Activated CD8-positive, alpha-beta memory T cell treated with anti-CD3 and anti-CD28 coated beads, Interleukin-2, amount 50 U/mL, for 24 hours (primary cell): ENCODE measurements around the gene ETS2.

ENCODE experiments used
- DNase-seq: peaks from one replicate; pipeline ENCODE4 v3.0.0-alpha.2; 2020; ENCODE audit errors: extremely low read depth

The ETS2 gene

DNA sequence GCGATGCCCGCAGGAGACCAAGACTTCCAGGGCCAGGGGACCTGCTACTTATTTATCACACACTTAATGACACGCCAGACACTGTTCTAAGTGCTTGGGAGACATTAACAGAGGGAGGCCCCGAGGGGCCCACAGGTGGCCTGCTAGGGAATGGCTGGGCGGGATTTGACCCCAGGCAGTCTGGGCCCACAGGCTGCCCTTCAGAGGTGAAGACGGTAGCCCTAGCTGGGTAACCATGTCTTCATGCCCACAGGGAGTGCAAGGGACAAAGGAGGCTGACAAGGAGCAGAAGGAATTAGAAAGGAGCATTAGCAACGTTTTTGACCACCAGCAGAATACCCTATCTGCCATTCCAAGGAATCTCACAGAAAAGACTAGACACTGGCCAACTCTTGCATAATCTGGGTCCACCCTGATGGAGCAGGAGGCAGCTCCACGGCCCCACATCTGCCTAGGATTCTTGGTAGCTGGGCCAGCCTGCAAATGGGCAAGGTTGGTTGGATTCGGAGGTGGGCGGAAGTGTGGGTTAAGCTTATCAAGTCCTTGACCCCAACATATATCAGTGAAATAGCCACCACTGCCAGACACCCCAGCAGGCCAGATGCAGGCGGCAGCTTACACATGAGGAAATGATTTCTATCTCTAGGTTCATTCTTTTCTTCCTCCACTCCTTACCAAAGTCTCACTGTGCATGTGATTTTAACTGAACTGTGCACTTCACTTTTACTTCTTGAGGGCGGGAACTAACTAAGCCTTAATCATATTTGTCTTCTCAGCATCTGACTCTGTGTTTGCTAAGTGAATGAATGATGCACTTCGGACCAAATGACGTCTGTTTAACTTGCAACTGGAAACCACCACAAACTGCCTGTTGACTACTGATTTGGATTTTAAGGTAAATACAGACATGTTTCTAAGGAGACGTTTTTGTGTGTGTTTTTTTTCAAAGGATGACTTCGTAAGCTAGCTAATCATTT is 3.4 kb upstream of the ETS2 start:
- DNase-seq: no peak

- no peak for DNase-seq
These were observed 2.6 kb upstream of the ETS2 start for GRCh38 chr21:38803075-38803660.

DNA sequence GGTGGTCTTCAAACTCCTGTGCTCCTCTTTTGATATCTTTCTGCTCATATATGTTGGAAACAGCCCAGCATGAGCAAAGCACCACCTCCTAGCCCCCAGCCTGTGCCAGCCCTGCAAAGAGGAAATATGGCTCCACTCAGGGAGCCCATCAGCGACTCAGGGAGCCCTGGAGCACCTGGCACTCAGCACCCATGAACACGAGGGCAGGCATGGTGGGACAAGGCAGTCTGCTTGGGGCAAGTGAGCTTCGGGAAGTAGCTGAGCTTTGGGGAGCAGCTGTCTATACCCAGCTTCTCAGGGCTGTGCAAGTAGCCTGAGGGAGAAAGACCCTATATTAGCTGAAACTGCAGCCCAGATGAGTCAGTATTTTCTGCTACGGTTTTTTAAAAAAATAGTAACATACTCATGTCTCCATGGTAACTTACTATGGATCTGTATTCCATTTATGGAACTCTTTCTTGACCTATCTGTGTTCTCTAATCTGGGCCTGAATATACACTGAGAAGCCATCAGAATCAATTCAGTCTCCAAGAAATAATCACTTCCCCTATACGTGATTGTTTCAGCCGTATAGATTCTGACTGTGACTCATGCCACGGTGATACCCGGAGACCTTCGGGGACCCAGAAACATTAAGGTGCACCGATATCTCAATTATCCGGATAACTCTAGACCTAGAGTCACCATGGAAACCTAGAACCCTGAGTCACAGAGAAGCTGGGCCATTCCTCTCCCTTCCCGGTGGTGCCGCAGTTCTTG is 1.5 kb upstream of the ETS2 start:
- DNase-seq: no peak

GRCh38 chr21:38804789-38805327 is 871 bp upstream of the ETS2 start:
- DNase-seq: no peak

GRCh38 chr21:38806153-38806941 is 618 bp downstream of the ETS2 start:
- no peak for DNase-seq

- no peak for DNase-seq
These were observed 1.2 kb downstream of the ETS2 start for GRCh38 chr21:38806942-38807284.

DNA sequence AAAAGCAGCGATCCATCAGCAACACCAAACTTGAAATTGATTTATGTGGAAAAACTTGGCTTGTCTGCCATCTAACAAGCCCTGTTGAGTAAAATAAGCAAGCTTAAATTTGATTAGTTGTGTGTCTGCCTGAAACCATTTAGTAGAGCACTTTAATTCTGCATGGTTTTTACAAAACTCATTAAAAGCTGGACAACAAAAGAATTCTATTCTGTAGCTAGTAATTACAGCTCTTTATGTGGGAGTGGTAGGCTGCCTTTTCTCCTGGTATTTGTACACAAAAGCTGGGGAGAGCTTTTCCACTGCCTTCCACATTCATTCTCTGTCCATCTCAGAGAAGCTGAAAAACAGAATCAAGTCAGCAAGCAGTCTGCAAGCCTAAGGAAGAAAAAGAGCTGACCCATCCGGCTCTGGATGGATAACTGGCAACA is 1.7 kb downstream of the ETS2 start:
- no peak for DNase-seq

DNA sequence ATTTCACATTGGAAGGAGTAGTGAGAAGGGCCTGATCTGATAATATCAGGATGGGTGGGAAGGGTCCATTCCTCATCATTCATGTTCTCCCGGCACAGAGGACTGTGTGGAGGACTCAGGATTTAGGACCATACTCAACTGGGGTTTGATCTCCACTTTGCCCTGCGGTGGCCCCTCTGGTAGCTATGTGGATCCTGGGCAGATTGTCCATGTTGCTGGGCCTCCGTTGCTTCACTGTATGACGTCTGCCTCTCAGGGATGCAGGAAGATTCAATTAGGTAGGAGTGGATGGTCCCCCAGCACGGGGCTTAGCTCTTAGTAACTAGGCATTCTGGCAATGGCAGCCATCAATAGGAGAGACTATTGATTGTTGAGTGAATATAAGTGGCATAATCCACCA is 2.3 kb downstream of the ETS2 start:
- no peak for DNase-seq

DNA sequence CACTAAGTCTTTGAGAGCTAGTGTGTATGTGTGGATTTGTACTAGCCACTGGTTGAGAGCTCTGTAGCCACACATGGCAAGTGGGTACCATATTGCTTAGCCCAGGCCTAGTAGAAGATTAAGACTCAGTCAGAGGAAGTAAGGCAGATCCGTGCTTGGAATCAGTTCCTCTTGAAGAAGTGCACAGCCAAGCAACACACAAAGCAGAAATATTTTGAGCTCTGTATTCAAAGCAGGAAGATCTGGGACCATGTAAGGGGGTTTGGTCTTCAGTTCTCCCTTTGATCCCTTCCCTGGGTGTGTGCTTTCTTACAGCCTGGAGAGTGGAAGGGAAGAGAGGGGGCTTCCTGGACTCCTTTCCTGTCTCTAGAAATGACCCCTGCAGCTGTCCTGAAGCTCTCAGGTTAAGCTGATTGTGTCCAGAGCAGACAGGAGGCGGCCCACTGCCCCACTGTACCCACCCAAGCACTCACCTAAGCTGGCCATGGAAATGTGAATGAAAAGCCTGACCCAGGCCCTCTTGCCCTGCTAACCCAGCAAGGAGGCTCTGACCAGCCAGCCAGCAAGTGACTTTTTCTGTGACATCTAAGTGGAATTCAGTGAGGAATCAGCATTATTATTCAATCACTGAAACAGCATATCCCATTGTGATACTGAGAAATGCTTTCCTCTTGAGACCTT is 3.6 kb downstream of the ETS2 start:
- DNase-seq: no peak

DNA sequence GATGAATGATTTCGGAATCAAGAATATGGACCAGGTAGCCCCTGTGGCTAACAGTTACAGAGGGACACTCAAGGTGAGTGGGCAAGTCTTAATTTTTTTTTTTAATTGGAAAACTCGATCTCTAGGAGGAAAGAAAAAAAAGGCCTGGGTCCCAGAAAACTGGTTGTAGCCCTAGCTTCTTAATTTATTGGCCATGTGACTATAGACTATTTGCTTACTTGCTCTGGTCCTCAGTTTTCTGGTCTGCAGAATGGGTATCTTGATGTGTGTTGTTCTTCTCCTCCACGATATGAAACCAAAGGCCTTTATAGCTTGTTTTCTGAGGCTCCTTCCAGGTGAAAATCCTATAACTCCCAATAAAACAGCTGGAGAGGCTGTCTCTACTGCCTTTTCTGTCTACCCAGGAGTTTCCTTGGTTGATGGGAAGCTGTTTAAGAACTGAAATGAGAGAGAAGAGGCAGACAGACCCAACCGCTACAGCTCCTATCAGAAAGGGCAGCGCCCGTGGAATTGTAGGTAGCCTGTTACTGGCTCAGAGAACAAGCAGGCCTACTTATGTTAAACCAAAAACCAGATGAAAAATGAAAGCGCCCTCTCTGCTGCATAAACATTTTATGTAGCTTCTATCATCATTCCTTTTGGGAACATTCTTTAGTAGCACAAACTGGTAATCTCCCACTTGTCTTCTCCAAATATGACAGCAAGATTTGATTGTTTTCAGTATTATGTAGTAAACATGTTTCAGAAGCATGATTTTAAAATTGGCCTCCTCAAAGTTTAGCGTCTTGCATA is 4.5 kb downstream of the ETS2 start:
- no peak for DNase-seq

DNA sequence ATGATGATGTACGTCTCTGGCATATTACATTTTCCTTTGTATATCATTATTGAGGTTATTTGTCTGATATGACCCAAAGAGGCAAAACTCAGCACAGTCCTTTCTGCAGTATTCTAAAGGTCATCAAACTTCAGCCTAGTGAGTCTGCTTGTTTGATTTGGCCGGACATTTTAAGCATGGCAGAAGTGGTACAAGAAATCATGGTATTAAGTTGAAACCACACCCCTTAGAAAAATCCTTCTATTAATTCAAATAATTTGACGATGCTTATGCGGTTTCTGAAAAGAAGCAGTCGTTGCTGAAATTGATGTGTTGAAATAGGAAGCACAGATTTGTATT is 5.1 kb downstream of the ETS2 start:
- DNase-seq: no peak

- DNase-seq: no peak
These were observed 5.5 kb downstream of the ETS2 start for GRCh38 chr21:38811257-38811656.

GRCh38 chr21:38813143-38813542 is 7.4 kb downstream of the ETS2 start:
- no peak for DNase-seq

GRCh38 chr21:38813547-38813946 is 7.8 kb downstream of the ETS2 start:
- DNase-seq: no peak

- DNase-seq: no peak
These were observed 8.7 kb downstream of the ETS2 start for GRCh38 chr21:38814126-38815059.

DNA sequence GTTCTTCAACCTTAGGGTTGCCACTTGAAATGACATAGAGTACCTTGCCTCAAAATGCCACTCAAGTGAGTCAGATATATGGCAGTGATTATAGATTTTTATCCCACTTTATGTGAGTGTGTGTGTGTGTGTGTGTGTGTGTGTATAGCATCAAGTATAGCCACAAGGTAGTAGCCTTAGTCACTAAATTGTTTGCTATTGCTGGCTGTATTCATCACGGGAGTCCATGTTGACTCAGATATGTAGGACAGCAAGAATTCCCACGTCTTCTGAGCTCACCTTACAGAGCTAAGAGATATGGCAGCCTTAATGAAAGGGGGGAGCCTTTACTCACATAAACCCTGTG is 9.3 kb downstream of the ETS2 start:
- DNase-seq: no peak

DNA sequence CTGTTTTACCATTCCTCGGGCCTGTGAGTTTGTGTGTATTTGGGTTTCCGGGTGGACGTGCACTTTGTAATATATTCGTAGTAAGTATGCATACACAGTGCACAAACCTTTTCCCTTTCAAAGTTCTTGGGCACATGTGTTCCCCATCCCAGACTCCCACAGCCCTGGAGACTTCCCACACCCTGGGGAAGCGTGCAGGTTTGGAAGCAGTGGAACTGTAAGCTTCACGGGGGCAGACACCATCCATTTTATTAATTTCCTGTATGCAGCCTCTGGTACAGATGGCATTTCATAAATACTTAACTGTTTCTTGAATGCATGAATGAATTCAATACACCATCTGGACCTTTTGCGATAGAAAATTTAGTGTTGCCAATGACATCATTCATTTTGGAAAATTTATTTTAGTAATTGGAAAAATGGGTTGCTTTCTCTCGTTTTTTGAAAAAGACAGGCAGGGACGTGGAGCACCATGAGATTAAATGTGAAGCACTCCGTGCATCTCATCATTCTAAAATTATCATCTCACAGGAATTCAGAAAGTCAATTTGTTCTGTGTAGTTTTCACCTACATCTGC is 10.8 kb downstream of the ETS2 start:
- DNase-seq: no peak

DNA sequence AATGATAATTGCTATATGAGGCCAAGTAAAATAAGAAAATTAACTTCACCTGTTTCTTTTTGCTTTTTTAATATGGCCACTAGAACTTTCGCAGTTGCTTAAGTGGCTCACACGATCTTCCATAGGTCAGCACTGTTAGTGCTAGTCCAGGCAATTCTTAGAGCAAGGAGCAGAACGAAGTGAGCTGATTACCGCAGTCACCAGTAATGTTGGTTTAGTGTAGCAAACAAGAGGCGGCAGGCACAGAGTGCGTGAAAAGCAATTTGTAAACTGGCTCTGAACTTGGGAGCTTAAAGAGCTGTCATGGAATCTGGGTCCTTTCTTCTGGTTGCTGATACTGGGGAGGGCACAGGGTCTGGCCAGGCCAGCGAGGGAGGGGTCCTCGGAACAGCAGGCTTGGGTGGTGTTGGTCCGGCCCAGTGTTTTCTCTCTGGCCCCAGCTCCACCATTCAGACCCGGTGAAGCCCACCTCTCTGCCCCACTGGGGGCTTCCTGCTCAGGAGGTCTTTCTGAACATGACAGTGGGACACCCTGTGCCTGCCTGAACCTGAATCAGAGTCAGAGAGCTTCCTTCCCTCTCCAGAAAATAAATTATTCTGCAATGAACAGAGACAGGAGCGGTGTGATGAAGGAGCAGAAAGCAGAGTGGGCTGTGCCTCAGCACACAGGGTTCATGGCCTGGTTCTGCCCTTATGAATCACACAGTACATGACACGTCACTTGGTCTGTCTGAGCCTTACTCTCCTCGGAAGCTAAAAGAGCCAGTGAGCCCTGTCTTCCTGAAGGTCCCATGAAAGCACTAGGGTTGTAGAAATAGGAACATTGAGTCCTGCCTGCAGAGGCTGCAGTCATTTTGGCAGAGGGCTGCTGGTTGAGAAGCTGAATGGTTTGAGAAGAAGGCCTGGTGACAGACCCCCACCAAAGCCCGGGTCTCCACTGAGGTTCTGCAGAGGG is 11.9 kb downstream of the ETS2 start:
- no peak for DNase-seq
